NCI-H1092 (cell line): ENCODE data around the gene CAMTA1.

ENCODE experiments used
- DNase-seq: peaks from one replicate; lab custom pipeline; 2025; lab: John Stamatoyannopoulos, UW

CAMTA1 gene

GRCh38 chr1:7743346-7743745, 958.1 kb downstream of the CAMTA1 start:
- DNase-seq = no peak

DNA sequence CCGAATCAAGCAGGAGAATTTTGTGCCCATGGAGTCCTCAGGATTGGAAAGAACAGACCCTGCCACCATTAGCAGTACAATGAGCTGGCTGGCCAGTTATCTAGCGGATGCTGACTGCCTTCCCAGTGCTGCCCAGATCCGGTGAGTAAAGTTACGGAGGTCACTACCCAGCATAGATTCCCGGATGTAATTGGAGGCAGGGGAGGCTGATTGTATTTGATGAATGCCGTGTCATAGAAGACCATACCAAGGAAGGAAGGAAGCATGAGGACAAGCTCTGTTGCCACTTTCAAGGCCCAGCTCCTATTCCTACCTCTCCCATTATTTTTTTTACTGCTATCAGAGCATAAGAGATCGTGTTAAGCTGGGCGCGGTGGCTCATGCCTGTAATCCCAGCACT, 959.6 kb downstream of the CAMTA1 start:
- DNase-seq = no peak

GRCh38 chr1:7745783-7746182, 960.5 kb downstream of the CAMTA1 start:
- DNase-seq = no peak

DNA sequence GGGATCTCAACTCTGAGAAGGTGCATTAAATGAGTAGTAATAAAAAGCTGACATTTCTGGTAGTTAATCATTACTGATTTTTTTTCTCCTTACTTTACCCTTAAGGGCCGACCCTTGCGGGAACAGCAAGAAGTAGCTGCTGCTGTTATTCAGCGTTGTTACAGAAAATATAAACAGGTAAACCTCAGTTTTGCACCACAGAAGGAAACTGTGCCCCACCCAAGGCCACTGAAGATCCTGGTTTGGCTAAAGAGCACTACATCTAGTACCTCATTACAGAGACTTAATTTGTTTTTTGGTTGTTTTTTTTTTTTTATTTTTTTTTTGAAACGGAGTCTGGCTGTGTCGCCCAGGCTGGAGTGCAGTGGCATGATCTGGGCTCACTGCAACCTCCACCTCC, 962.4 kb downstream of the CAMTA1 start:
- DNase-seq = no peak

- DNase-seq = no peak
These were observed 963.9 kb downstream of the CAMTA1 start for GRCh38 chr1:7749126-7749525.

DNA sequence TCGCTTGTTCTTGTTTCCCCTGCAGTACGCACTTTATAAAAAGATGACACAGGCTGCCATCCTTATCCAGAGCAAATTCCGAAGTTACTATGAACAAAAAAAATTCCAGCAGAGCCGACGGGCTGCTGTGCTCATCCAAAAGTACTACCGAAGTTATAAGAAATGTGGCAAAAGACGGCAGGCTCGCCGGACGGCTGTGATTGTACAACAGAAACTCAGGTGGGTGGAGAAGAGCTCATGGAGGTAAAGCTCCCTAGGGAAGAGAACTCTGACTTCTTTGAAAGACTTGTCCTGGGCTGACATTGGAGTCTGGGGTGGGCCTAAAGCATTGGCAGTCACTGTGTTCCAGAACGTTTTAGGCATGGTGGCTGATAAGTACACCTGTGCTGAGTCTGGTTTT, 965.9 kb downstream of the CAMTA1 start:
- DNase-seq = no peak

GRCh38 chr1:7752512-7753417, 967.5 kb downstream of the CAMTA1 start:
- peak; percentile 61 for DNase-seq

- DNase-seq = no peak
These were observed 968.4 kb downstream of the CAMTA1 start for GRCh38 chr1:7753641-7754040.

DNA sequence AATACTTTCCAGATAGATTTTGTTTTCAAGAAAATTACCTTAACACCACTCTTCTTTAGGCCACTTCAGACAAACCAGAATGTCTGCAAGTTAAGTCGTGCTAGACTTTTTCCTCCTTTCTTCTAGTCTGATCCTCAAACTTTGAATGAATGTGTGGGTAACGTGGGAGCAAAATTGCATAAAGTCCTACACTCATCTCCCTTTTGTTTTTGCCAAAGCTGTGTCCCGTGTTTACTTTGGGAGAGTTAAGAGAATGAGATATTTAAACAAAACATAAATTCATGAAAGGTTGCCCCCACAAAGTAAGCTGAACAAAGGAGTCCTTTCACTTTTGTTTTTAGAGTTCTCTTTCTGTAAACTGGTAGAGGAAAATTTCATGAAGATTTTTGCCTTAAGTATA, 969.0 kb downstream of the CAMTA1 start:
- DNase-seq = no peak

DNA sequence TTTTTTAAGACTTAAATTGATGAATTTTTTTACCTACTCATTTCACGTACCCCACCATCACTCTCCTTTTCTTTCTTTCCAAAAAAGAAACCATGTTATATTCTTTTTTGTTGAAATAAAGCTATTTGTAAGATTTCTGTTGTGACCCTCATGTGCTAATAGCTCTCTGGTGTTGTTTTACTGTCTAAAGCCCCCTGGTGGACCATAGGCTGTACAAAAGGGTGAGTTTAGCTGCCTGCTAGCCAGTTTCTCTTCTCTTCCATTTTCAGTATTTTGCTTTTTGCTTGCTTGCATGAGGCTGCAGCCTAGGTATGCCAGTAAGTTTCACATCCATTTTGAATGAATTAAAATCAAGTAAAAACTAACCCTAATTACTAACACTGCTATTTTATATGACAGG, 970.2 kb downstream of the CAMTA1 start:
- no peak for DNase-seq

GRCh38 chr1:7760245-7760644, 975.0 kb downstream of the CAMTA1 start:
- DNase-seq = no peak

- DNase-seq = no peak
These were observed 975.8 kb downstream of the CAMTA1 start for GRCh38 chr1:7761103-7761502.

- DNase-seq = no peak
These were observed 981.9 kb downstream of the CAMTA1 start for GRCh38 chr1:7767176-7767575.

- DNase-seq = no peak
These were observed 983.3 kb downstream of the CAMTA1 start for GRCh38 chr1:7768583-7768982.

GRCh38 chr1:7769673-7770412, 984.6 kb downstream of the CAMTA1 start:
- DNase-seq = no peak

DNA sequence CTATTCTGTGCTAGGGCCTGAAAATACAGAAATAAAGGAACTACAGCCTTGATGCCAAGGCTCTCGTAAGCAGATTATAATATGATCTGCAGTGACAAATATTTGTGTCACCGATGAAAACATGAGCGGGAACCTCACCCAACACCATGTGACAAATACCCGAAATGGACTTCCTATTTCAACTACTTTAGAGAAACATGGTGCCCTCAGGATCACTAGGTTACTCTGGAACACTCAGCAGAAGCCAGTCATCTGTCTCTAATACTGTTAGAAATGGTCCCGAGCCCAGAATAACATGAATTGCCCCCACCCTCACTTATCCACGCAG, 985.4 kb downstream of the CAMTA1 start:
- DNase-seq = no peak

DNA sequence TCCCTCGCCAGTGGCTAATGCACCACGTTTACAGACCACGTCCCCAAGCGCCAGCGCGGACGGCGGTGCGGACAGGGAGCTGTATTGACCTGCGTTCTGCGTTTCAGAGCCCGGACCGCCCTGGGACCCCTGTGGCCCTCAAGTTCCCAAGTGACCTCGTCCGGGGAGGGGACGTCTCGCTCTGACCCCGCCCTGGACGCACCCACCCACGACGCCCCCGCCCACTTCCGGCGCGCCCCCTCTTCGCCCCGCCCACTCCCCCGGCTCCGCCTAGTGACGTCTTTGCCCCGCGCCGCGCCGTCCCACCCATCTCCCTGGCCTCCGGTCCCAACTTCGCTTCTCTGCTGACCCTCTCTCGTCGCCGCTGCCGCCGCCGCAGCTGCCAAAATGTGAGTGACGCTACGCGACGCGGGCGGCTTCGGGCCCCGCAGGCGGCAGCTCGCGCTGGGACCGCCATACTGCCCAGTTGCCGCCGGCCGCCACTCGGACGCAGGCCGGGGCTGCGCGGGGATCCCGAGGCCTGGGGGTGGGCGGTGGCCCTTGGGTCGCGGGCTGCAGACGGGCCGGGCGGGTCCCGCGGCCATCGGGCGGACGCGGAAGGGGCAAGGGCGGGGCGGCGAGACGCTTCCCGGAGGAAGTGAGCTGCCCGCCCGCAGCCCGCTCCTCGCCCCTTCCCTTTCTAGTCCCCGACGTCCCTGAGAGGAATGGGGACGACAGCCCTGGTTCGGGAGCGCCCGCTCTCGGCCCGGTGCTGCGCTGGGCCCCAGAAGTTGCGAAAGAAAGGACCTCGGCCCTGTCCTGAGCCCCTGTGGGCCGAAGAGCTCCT, 986.0 kb downstream of the CAMTA1 start, which contains the start of gene VAMP3:
TSS of gene VAMP3 (plus strand) at position 300 of the 826 bp plus-strand sequence. CDS start at position 388, 88 bp downstream.
- DNase-seq = peak; percentile 46

DNA sequence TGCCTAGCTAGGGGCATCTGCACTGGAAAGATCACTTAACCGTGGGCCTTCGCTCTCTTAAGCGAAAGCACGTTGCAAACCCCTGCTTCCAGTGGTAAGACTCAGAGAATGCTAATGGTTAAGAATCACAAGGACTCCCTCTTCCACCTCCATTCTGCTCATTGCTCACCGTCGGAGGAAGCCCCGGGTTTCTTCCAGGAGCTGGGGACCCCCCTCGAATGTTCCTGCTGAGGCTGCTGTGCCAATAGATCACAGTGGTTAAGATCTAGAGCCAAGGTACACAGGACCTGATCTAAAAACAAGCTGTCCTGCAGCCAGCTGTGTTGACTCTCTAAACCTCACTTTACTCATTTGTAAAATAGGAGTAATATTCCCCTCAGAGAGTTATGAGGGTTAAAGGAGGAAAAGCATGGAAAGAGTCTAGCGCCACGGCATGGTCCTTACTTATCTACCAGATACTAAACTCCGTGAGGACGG, 986.6 kb downstream of the CAMTA1 start:
- no peak for DNase-seq

GRCh38 chr1:7777591-7777990, 992.3 kb downstream of the CAMTA1 start:
- DNase-seq = no peak

GRCh38 chr1:7778133-7778628, 992.9 kb downstream of the CAMTA1 start:
- no peak for DNase-seq

- DNase-seq = no peak
These were observed 995.7 kb downstream of the CAMTA1 start for GRCh38 chr1:7780976-7781375.

DNA sequence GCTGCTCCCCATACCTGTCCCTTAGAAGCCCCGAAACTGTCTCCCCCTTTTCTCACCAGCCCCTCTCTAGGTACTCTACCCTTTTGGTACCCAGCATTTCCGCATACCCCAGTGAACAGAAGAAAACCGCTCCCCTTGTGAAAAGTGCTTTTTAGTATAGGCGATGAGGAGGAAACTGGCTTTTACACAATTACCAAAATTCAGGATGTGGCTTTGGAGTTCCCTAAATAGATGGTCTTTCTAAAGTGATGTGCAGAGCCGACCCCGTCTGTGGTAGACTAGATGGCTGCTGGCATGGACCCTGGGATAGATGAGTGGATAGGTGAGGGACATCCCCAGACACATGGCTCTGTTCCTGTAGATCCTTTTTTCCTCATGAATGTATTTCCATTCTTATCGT, 996.2 kb downstream of the CAMTA1 start:
- no peak for DNase-seq
